Limb (tissue), 2 donors: ENCODE measurements around the gene CNIH3.

ENCODE experiments used
- DNase-seq, 2 donors: peaks; one replicate each; pipeline ENCODE4 v3.0.0-alpha.2; 2016; ENCODE audit errors: extremely low spot score in 2 of 2

The CNIH3 gene

GRCh38 chr1:224739997-224740684, 124.0 kb downstream of the CNIH3 start:
- no peak for DNase-seq

GRCh38 chr1:224740685-224741052, 124.6 kb downstream of the CNIH3 start:
- no peak for DNase-seq

- no peak for DNase-seq
Observed at GRCh38 chr1:224742349-224742748, 126.2 kb downstream of the CNIH3 start.

- no peak for DNase-seq
Observed at GRCh38 chr1:224743608-224744164, 127.6 kb downstream of the CNIH3 start.

- DNase-seq: no peak
Observed at GRCh38 chr1:224744521-224744920, 128.4 kb downstream of the CNIH3 start.

GRCh38 chr1:224745394-224745793, 129.3 kb downstream of the CNIH3 start:
- DNase-seq: no peak

- DNase-seq: no peak
Observed at GRCh38 chr1:224745924-224746323, 129.8 kb downstream of the CNIH3 start.

- DNase-seq: no peak
Observed at GRCh38 chr1:224747578-224747977, 131.5 kb downstream of the CNIH3 start.

- no peak for DNase-seq
Observed at GRCh38 chr1:224749916-224750315, 133.8 kb downstream of the CNIH3 start.

- DNase-seq: no peak
Observed at GRCh38 chr1:224751624-224752311, 135.7 kb downstream of the CNIH3 start.

- DNase-seq: no peak
Observed at GRCh38 chr1:224753491-224753890, 137.4 kb downstream of the CNIH3 start.

- DNase-seq: no peak
Observed at GRCh38 chr1:224755586-224755985, 139.5 kb downstream of the CNIH3 start.

GRCh38 chr1:224757508-224757907, 141.4 kb downstream of the CNIH3 start:
- DNase-seq: no peak

GRCh38 chr1:224759135-224759534, 143.0 kb downstream of the CNIH3 start:
- no peak for DNase-seq

- DNase-seq: no peak
Observed at GRCh38 chr1:224759681-224760091, 143.6 kb downstream of the CNIH3 start.

GRCh38 chr1:224760163-224760562, 144.0 kb downstream of the CNIH3 start:
- DNase-seq: no peak

GRCh38 chr1:224761245-224761644, 145.1 kb downstream of the CNIH3 start:
- DNase-seq: no peak

- no peak for DNase-seq
Observed at GRCh38 chr1:224762046-224762445, 145.9 kb downstream of the CNIH3 start.

GRCh38 chr1:224762701-224763100, 146.6 kb downstream of the CNIH3 start:
- DNase-seq: no peak

- DNase-seq: no peak
Observed at GRCh38 chr1:224763126-224763775, 147.1 kb downstream of the CNIH3 start.

GRCh38 chr1:224766266-224766665, 150.1 kb downstream of the CNIH3 start:
- no peak for DNase-seq

GRCh38 chr1:224767031-224767430, 150.9 kb downstream of the CNIH3 start:
- DNase-seq: no peak
